Left ventricle myocardium inferior (tissue), 1 donor: ENCODE data around the gene SNN. TPM values are rescaled to one million over a fixed set of nuclear protein-coding genes. Genes with fewer than 3 reads are reported as not detected.
A peak's percentile ranks its signal among the peaks of the same experiment; 100 is the strongest.

Source experiments
- DNase-seq: peaks from one replicate; pipeline ENCODE4 v3.0.0-alpha.2; 2020
- H3K27ac ChIP-seq: fragments of 200-600 bp; replicated peaks from 2 replicates; pipeline ENCODE4 v1.8.0; 2021
- H3K27me3 ChIP-seq: fragments of 200-600 bp; 2 replicates; pipeline ENCODE4 v1.8.0; 2021; ENCODE audit warnings: low read depth
- H3K36me3 ChIP-seq: fragments of 200-600 bp; 2 replicates; pipeline ENCODE4 v1.8.0; 2021
- H3K4me1 ChIP-seq: fragments of 200-600 bp; 2 replicates; pipeline ENCODE4 v1.8.0; 2021
- H3K4me3 ChIP-seq: fragments of 200-600 bp; 2 replicates; pipeline ENCODE4 v1.8.0; 2021; ENCODE audit warnings: mild to moderate bottlenecking, moderate library complexity
- H3K9me3 ChIP-seq: fragments of 200-600 bp; replicated peaks from 2 replicates; pipeline ENCODE4 v1.8.0; 2021
- CTCF ChIP-seq: fragments of 200-600 bp; IDR thresholded peaks from 2 replicates; pipeline ENCODE4 v1.8.0; 2021; ENCODE audit warnings: antibody characterized with exemption, mild to moderate bottlenecking, borderline replicate concordance
- intact Hi-C: fragments of 100-400 bp; cut with micrococcal nuclease; formaldehyde crosslinking; loops from one replicate; pipeline ENCODE4 v1.11.0; 2022
- total RNA-seq: library from RNA; stranded (reverse); fragmentation: NEBNext Ultra II Directional; extraction: Animal tissue kit (Norgen Biotek cat#: 25700); gene quantifications from one replicate; pipeline ENCODE4 v1.2.1, GENCODE V29; 2021
- donor health status: DM: no; HTN: yes; CAD: no; lungs with severe emphysema.

SNN gene
- total RNA-seq, 1 donor from 2014 or later, result 28.2 TPM

- no peaks in the 10 kb centered on the region for H3K36me3 ChIP-seq
- DNase-seq, result no peak
- intact Hi-C loops, result no loop called here
- H3K27ac ChIP-seq, result no peak overlapping the region
- no peaks in the 10 kb centered on the region for H3K9me3 ChIP-seq
- H3K4me3 ChIP-seq, result no peak overlapping the region
- H3K27me3 ChIP-seq, result no peaks in the 10 kb centered on the region
- peaks cover 26% of the 10 kb centered on the region for H3K4me1 ChIP-seq
- TF ChIP-seq CTCF, result no peak
These were observed 7.7 kb upstream of the SNN start for GRCh38 chr16:11660565-11660964.

GRCh38 chr16:11662582-11662981 lies 5.7 kb upstream of the SNN start:
- TF ChIP-seq CTCF, result no peak
- Histone ChIP-seq H3K27me3 (no peaks in the 10 kb centered on the region), H3K9me3 (no peaks in the 10 kb centered on the region), H3K36me3 (no peaks in the 10 kb centered on the region), H3K4me1 (peaks cover 27% of the 10 kb centered on the region), H3K27ac (no peak overlapping the region), H3K4me3 (no peak overlapping the region)
- intact Hi-C loops, result no loop called here
- DNase-seq, result no peak

DNA sequence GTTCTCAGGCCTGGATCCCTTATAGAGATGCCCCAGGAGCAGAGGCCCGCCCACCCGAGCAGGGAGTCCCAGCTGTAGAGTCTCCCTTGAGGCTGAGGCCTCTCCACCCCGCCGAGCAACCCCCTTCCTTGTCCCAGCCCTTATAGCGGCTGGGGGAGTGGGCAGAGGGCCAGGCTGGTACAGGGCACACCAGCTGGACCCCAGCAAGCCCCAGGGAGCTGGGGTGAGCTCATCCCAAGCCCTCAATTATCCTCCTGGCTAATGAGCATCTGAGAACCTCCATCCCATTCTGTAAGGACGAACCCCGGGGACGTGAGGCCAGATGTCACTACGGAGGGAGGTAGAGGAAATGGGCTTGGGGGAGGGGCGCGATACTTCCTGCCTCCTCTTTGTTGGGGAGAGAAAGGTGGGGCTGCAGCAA lies 3.2 kb upstream of the SNN start:
- Histone ChIP-seq H3K27me3 (no peaks in the 10 kb centered on the region), H3K27ac (no peak overlapping the region), H3K9me3 (no peaks in the 10 kb centered on the region), H3K36me3 (no peaks in the 10 kb centered on the region), H3K4me3 (no peak overlapping the region), H3K4me1 (peaks cover 34% of the 10 kb centered on the region)
- TF ChIP-seq CTCF, result no peak
- no peak for DNase-seq
- intact Hi-C loops, result no loop called here

DNA sequence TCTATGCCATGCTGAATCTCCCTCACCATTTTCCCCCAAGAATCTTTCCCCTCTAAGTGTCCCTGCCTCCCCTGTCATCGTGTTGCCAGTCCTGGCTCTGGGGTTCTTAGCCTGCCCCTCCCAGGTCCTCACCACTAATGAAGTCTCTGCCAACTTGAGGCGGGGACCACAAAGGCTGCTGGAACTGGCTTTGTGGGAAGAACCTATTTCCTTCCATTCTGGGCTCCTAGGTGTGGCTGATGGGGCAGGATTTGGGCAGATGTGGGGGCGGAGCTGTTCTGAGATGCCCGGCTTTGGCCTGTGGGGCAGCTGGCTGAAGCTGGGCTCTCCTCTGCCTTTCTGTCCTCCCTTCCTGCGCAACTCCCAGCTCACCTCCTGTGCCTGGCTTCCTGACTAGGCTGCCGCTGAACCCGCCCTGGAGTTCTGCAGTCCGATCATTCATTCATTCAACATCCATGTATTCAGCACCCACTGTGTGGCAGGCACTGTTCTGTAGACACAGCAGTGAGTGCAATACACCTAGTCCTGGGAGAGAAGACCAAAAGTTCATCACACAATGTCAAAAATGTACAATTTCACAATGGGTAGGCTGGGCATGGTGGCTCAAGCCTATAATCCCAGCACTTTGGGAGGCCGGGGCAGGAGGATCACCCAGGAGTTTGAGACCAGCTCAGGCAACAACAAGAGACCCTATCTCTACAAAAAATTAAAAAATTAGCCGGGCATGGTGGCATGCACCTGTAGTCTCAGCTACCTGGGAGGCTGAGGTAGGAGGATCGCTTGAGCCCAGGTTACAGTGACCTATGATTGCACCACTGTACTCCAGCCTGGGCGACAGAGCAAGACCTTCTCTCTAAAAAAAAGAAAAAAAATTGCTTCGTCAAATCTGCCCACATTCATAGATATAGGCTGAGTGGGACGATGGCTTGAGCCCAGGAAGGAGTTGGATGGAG lies 1.9 kb upstream of the SNN start:
- Histone ChIP-seq H3K36me3 (no peaks in the 10 kb centered on the region), H3K27ac (no peak overlapping the region), H3K4me1 (peaks cover 46% of the 10 kb centered on the region), H3K9me3 (no peaks in the 10 kb centered on the region), H3K4me3 (no peak overlapping the region), H3K27me3 (no peaks in the 10 kb centered on the region)
- no peak for DNase-seq
- no peak for TF ChIP-seq CTCF
- intact Hi-C loops, result no loop called here

DNA sequence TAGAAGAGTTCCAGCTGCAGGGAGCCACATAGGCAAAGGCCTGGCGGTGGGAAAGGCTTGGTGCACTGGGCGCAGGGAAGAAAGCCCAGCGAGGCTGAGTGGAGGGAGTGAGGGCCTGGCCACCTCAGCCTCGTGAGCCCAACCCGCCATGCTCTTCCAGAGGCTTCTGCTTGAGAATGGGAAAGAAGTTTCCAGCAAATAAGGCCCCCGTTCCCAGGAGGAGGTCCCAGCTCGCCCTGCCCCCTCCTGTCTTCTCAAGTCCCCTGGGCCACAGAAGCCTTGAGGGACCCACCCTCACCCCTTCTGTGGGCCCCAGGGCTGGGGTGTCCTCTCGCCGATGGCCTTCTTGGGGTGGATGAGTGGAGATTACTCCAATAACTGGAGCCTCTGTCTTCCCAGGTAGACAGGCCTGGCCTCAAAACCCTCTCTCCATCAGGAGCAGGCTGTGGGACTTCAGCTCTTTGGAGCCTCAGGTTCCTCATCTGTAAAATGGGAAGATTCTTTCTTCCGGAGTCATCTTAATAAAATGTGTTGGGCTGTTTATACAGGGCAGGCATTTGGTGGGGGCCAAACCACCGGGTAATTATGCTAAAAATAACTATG lies 933 bp upstream of the SNN start:
- no peaks in the 10 kb centered on the region for H3K9me3 ChIP-seq
- intact Hi-C loops, result no loop called here
- peak overlapping the region; percentile 73 for H3K4me3 ChIP-seq
- no peaks in the 10 kb centered on the region for H3K36me3 ChIP-seq
- H3K27me3 ChIP-seq, result no peaks in the 10 kb centered on the region
- H3K27ac ChIP-seq, result peak overlapping the region; percentile 75
- DNase-seq, result no peak
- no peak for TF ChIP-seq CTCF
- H3K4me1 ChIP-seq, result peaks cover 56% of the 10 kb centered on the region
